SK-N-SH (cell line): Measurements from ENCODE around the gene TMA16. TPM values are rescaled to one million over a fixed set of nuclear protein-coding genes. Genes with fewer than 3 reads are reported as not detected.

Experiments used
- CTCF ChIA-PET: fragments of 300-600, 350-600 bp; formaldehyde crosslinking; extraction: SDS; loops from one replicate; lab custom pipeline; 2021; lab: Yijun Ruan, JAX
- POLR2A ChIA-PET: fragments of 350-600 bp; sonication (Branson Sonifier 250); formaldehyde crosslinking; extraction: SDS; loops from one replicate; lab custom pipeline; 2020; ENCODE audit warnings: antibody characterized with exemption, inconsistent platforms; lab: Yijun Ruan, JAX
- DNase-seq: peaks from one replicate; pipeline ENCODE4 v3.0.0; 2012
- H2AFZ ChIP-seq: fragments of 200-600 bp; sonication (generic); 2 replicates; pipeline ENCODE4 v1.8.1; 2016; ENCODE audit warnings: antibody characterized with exemption, mild to moderate bottlenecking, low read depth
- H3F3A ChIP-seq: fragments of 200-600 bp; sonication (generic); replicated peaks from 2 replicates; pipeline ENCODE3; 2016; ENCODE audit warnings: antibody characterized with exemption, mild to moderate bottlenecking; ENCODE audit not compliant: insufficient read depth
- H3K27ac ChIP-seq, 2 experiments: fragments of 200-500 bp in 1 of 2; fragments of 200-600 bp in 1 of 2; sonication (Bioruptor generic) in 1 of 2; sonication (generic), shearing (Covaris generic) in 1 of 2; 2 replicates each; pipeline versions ENCODE4 v1.5.1 to v1.6.1; 2014 to 2016; ENCODE audit warnings: low read depth in 2 of 2, inconsistent platforms in 1 of 2, low read length in 1 of 2, mild to moderate bottlenecking in 1 of 2, mixed read lengths in 1 of 2
- H3K27me3 ChIP-seq: fragments of 200-600 bp; sonication (generic), shearing (Covaris generic); 2 replicates; pipeline ENCODE4 v1.6.1; 2016; ENCODE audit warnings: mixed run types; ENCODE audit not compliant: insufficient read depth
- H3K36me3 ChIP-seq, 2 experiments: fragments of 200-500 bp in 1 of 2; fragments of 200-600 bp in 1 of 2; sonication (Bioruptor generic) in 1 of 2; sonication (generic) in 1 of 2; replicated peaks in 1 of 2; 2 replicates each; pipeline versions ENCODE3 to v1.5.1; 2014 to 2016; ENCODE audit warnings: low read length in 1 of 2, mild to moderate bottlenecking in 1 of 2; ENCODE audit not compliant: insufficient read depth in 2 of 2, control insufficient read depth in 1 of 2
- H3K4me1 ChIP-seq, 2 experiments: fragments of 200-500 bp in 1 of 2; fragments of 200-600 bp in 1 of 2; sonication (Bioruptor generic) in 1 of 2; sonication (generic), shearing (Covaris generic) in 1 of 2; 2 replicates each; pipeline versions ENCODE4 v1.5.1 to v1.6.1; 2014 to 2016; ENCODE audit warnings: low read depth in 1 of 2, low read length in 1 of 2, mixed run types in 1 of 2; ENCODE audit not compliant: insufficient read depth in 2 of 2, control insufficient read depth in 1 of 2
- H3K4me2 ChIP-seq: fragments of 200-600 bp; sonication (generic), shearing (Covaris generic); 2 replicates; pipeline ENCODE4 v1.6.1; 2017; ENCODE audit warnings: mixed run types
- H3K4me3 ChIP-seq, 2 experiments: fragments of 200-500 bp in 1 of 2; fragments of 200-600 bp in 1 of 2; sonication (Bioruptor generic) in 1 of 2; sonication (generic), shearing (Covaris generic) in 1 of 2; 2 replicates each; pipeline versions ENCODE4 v1.5.1 to v1.8.1; 2014 to 2016; ENCODE audit warnings: low read depth in 2 of 2, inconsistent platforms in 1 of 2, low read length in 1 of 2, mild to moderate bottlenecking in 1 of 2, mixed read lengths in 1 of 2, moderate library complexity in 1 of 2
- H3K79me2 ChIP-seq: fragments of 200-600 bp; sonication (generic); 2 replicates; pipeline ENCODE4 v1.8.1; 2017; ENCODE audit warnings: mild to moderate bottlenecking; ENCODE audit not compliant: insufficient read depth
- H3K9ac ChIP-seq: fragments of 200-600 bp; sonication (generic); 2 replicates; pipeline ENCODE4 v1.6.1; 2017; ENCODE audit warnings: mixed run types
- H3K9me2 ChIP-seq: fragments of 200-600 bp; sonication (generic); 2 replicates; pipeline ENCODE4 v1.6.1; 2017; ENCODE audit warnings: mixed run types
- H3K9me3 ChIP-seq: fragments of 200-600 bp; sonication (generic); 2 replicates; pipeline ENCODE4 v1.6.1; 2017; ENCODE audit warnings: mixed run types, mild to moderate bottlenecking, moderate library complexity
- H4K20me1 ChIP-seq: fragments of 200-600 bp; sonication (generic); 2 replicates; pipeline ENCODE4 v1.6.1; 2017; ENCODE audit warnings: mild to moderate bottlenecking, mixed run types; ENCODE audit not compliant: insufficient read depth
- FOSL2 ChIP-seq: IDR thresholded peaks from 2 replicates; pipeline ENCODE4 v1.4.0; 2012; ENCODE audit warnings: low read depth, mild to moderate bottlenecking, moderate library complexity, borderline replicate concordance
- FOXJ3 ChIP-seq: sonication (generic); formaldehyde crosslinking; IDR thresholded peaks from 2 replicates; pipeline ENCODE4 v1.5.1; 2020; ENCODE audit warnings: mild to moderate bottlenecking, missing genetic modification reagents
- GABPA ChIP-seq: IDR thresholded peaks from 2 replicates; pipeline ENCODE4 v1.4.0; 2012; ENCODE audit warnings: low read depth, mild to moderate bottlenecking
- JUND ChIP-seq: IDR thresholded peaks from 2 replicates; pipeline ENCODE4 v1.4.0; 2012
- MEF2A ChIP-seq: IDR thresholded peaks from 2 replicates; pipeline ENCODE4 v1.4.0; 2012; ENCODE audit warnings: low read depth, borderline replicate concordance
- MXI1 ChIP-seq: IDR thresholded peaks from 2 replicates; pipeline ENCODE4 v1.6.1; 2012; ENCODE audit warnings: mild to moderate bottlenecking, low read depth, low read length, improper control_type of control experiment
- NFIC ChIP-seq: IDR thresholded peaks from 2 replicates; pipeline ENCODE4 v1.4.0; 2012; ENCODE audit warnings: borderline replicate concordance
- POLR2AphosphoS5 ChIP-seq: IDR thresholded peaks from 2 replicates; pipeline ENCODE4 v1.6.1; 2012; ENCODE audit warnings: low read depth, low read length
- RFX5 ChIP-seq: IDR thresholded peaks from 2 replicates; pipeline ENCODE4 v1.6.1; 2012; ENCODE audit warnings: mild to moderate bottlenecking, improper control_type of control experiment, low read length
- RXRA ChIP-seq: IDR thresholded peaks from 2 replicates; pipeline ENCODE4 v1.4.0; 2012; ENCODE audit warnings: low read depth, mild to moderate bottlenecking, borderline replicate concordance
- SIN3A ChIP-seq: IDR thresholded peaks from 2 replicates; pipeline ENCODE4 v1.6.1; 2012; ENCODE audit warnings: low read depth, mild to moderate bottlenecking, low read length, moderate library complexity, borderline replicate concordance
- SMC3 ChIP-seq: IDR thresholded peaks from 2 replicates; pipeline ENCODE4 v1.6.1; 2012; ENCODE audit warnings: low read depth, low read length, improper control_type of control experiment
- TCF12 ChIP-seq: IDR thresholded peaks from 2 replicates; pipeline ENCODE4 v1.4.0; 2012
- TEAD4 ChIP-seq: IDR thresholded peaks from 2 replicates; pipeline ENCODE4 v1.4.0; 2012; ENCODE audit warnings: mild to moderate bottlenecking, borderline replicate concordance; ENCODE audit not compliant: insufficient read depth
- WGBS: methylation state at CpG from one replicate; pipeline ENCODE4 v1.1.6; 2017; ENCODE audit warnings: low lambda C conversion rate; 5-methylcytosine and 5-hydroxymethylcytosine counted together
- polyA plus RNA-seq, 3 experiments: library from polyadenylated mRNA; depleted of rRNA; stranded (reverse); fragments of >200 nt; gene quantifications; 2 replicates each; pipeline ENCODE4 v1.2.3, GENCODE V29; 2012
- TF ChIP-seq, protein P1 (sequence below): fragments of 200-600 bp; sonication (generic); IDR thresholded peaks from 2 replicates; pipeline ENCODE4 v1.6.1; 2017; ENCODE audit warnings: antibody characterized with exemption, mild to moderate bottlenecking, moderate library complexity
- TF ChIP-seq, protein P2 (sequence below): IDR thresholded peaks from 2 replicates; pipeline ENCODE4; 2012
- TF ChIP-seq, protein P3 (sequence below): fragments of 150-350 bp; IDR thresholded peaks from 2 replicates; pipeline ENCODE4 v1.6.1; 2016; ENCODE audit warnings: mild to moderate bottlenecking, low read depth, low read length

The TMA16 gene
- polyA plus RNA-seq, 1 of the 3 experiments (the other 2 are of a cell fraction) = 10.0 TPM

DNA sequence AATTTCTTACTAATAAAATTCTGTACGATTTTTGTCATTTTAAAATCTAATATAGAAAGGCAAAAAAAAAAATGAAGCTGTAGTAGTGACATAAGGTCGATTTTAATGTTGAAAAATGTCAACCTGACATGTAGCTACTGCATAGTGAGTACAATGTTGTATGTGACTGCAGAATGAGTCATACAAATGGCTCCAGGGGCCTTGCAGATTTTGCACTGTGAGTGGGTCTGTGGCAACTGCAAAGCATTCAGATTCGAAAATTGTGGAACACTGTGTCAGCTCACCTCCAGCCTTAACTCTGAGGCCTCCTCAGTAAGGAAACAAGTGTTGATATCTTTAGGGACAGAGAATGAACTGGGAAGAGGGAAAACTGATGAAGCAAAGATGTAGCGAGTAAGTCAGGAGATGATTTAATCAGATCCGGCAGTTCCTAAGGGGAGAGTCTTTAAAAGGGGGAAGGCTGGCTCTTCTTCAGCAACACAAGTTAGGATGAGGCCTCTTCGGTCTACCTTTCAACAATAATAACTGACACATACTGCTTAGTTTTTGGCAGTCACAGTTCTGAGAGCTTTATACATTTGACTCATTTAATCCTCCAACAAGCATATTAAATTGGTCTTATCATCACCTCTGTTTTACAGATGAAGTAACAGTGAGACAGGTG is 45.8 kb upstream of the TMA16 start:
- Histone ChIP-seq H4K20me1 (no peaks in the 10 kb centered on the region), H3K4me3 (no peak overlapping the region), H3K79me2 (no peaks in the 10 kb centered on the region), H3K36me3 (no peaks in the 10 kb centered on the region), H3K9me3 (no peaks in the 10 kb centered on the region), H3K4me2 (no peak overlapping the region), H2AFZ (no peak overlapping the region; the same call in 1 of the 2 replicates), H3K4me1 (no peaks in the 10 kb centered on the region), H3K9ac (no peak overlapping the region), H3F3A (no peaks in the 10 kb centered on the region), H3K27me3 (peaks cover 7% of the 10 kb centered on the region; the same call in 1 of the 2 replicates), H3K27ac (no peak overlapping the region), H3K9me2 (no peaks in the 10 kb centered on the region)
- TF ChIP-seq, protein P1, sequence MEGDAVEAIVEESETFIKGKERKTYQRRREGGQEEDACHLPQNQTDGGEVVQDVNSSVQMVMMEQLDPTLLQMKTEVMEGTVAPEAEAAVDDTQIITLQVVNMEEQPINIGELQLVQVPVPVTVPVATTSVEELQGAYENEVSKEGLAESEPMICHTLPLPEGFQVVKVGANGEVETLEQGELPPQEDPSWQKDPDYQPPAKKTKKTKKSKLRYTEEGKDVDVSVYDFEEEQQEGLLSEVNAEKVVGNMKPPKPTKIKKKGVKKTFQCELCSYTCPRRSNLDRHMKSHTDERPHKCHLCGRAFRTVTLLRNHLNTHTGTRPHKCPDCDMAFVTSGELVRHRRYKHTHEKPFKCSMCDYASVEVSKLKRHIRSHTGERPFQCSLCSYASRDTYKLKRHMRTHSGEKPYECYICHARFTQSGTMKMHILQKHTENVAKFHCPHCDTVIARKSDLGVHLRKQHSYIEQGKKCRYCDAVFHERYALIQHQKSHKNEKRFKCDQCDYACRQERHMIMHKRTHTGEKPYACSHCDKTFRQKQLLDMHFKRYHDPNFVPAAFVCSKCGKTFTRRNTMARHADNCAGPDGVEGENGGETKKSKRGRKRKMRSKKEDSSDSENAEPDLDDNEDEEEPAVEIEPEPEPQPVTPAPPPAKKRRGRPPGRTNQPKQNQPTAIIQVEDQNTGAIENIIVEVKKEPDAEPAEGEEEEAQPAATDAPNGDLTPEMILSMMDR = no peak
- TF ChIP-seq RXRA (no peak), NFIC (no peak), MEF2A (no peak), SMC3 (no peak), FOSL2 (0 out of 2 replicates have a peak, but pooled peaks have one; percentile 30)
- TF ChIP-seq, protein P2, sequence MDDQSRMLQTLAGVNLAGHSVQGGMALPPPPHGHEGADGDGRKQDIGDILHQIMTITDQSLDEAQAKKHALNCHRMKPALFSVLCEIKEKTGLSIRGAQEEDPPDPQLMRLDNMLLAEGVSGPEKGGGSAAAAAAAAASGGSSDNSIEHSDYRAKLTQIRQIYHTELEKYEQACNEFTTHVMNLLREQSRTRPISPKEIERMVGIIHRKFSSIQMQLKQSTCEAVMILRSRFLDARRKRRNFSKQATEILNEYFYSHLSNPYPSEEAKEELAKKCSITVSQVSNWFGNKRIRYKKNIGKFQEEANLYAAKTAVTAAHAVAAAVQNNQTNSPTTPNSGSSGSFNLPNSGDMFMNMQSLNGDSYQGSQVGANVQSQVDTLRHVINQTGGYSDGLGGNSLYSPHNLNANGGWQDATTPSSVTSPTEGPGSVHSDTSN = 0 out of 2 replicates have a peak, but pooled peaks have one; percentile 5
- DNase-seq = no peak
- CTCF ChIA-PET = no interaction called here
- POLR2A ChIA-PET = no interaction called here
- WGBS = 23% methylated on average over 6 of the region's 6 CpGs

DNA sequence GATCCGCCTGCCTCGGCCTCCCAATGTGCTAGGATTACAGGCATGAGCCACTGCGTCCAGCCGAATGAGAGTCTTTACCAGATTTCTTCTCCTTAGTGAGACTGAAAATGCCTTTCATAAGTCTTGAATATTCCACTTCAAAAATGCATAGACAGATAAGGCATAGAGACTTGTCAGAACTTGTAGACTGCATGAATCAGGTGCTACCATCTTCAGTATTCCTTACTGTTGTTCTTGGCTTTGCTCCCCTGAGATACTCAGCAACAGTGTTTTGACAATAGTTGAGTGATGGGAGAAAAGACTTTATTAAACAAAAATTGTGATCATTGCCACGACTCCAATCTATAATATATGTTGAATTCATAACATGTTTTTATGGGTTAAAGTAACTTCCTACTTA is 31.9 kb upstream of the TMA16 start:
- Histone ChIP-seq H3K9ac (no peak overlapping the region), H3K4me2 (no peak overlapping the region), H2AFZ (no peak overlapping the region), H3K9me2 (no peaks in the 10 kb centered on the region), H4K20me1 (no peaks in the 10 kb centered on the region), H3F3A (no peaks in the 10 kb centered on the region), H3K27me3 (peaks cover 24% of the 10 kb centered on the region; the same call in 1 of the 2 replicates), H3K36me3 (no peaks in the 10 kb centered on the region), H3K79me2 (no peaks in the 10 kb centered on the region), H3K9me3 (no peaks in the 10 kb centered on the region)
- 11% methylated on average over 5 of the region's 5 CpGs for WGBS
- no peak for DNase-seq
- ChIA-PET POLR2A (no interaction called here), CTCF (no interaction called here)
- TF ChIP-seq, protein P3, sequence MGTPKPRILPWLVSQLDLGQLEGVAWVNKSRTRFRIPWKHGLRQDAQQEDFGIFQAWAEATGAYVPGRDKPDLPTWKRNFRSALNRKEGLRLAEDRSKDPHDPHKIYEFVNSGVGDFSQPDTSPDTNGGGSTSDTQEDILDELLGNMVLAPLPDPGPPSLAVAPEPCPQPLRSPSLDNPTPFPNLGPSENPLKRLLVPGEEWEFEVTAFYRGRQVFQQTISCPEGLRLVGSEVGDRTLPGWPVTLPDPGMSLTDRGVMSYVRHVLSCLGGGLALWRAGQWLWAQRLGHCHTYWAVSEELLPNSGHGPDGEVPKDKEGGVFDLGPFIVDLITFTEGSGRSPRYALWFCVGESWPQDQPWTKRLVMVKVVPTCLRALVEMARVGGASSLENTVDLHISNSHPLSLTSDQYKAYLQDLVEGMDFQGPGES = no peak
- no peak for TF ChIP-seq GABPA
- no peak for TF ChIP-seq POLR2AphosphoS5
- TF ChIP-seq MXI1 = no peak
- TF ChIP-seq MEF2A = no peak
- no peak for TF ChIP-seq JUND
- TF ChIP-seq SIN3A = no peak
- TF ChIP-seq, protein P1 = no peak
- TF ChIP-seq RXRA = no peak
- TF ChIP-seq TEAD4 = no peak
- TF ChIP-seq TCF12 = no peak
- TF ChIP-seq FOXJ3 (CRISPR knock-in tag) = no peak
- TF ChIP-seq NFIC = no peak
- no peak for TF ChIP-seq RFX5
- TF ChIP-seq, all 33 proteins: peak for 0
- Histone ChIP-seq H3K27ac (no peak overlapping the region), H3K4me1 (no peaks in the 10 kb centered on the region), H3K4me3 (no peak overlapping the region)
